Gastroesophageal sphincter (tissue), 3 donors: Measurements from ENCODE around the gene TXNRD3.

Experiments
- POLR2A ChIP-seq, 2 donors: fragments of 450-650 bp; IDR thresholded peaks; one replicate each; pipeline ENCODE4 v1.6.1; 2017; ENCODE audit warnings: antibody characterized with exemption in 2 of 2, mild to moderate bottlenecking in 2 of 2, moderate library complexity in 1 of 2
- TF ChIP-seq, protein P1 (sequence below), 4 experiments: fragments of 200-600 bp in 2 of 4; fragments of 450-650 bp in 2 of 4; sonication (generic) in 1 of 4; IDR thresholded peaks; one replicate each; pipeline ENCODE4 v1.5.1; 2017 to 2019; ENCODE audit warnings: antibody characterized with exemption in 4 of 4, mild to moderate bottlenecking in 2 of 4, moderate library complexity in 2 of 4

DNA sequence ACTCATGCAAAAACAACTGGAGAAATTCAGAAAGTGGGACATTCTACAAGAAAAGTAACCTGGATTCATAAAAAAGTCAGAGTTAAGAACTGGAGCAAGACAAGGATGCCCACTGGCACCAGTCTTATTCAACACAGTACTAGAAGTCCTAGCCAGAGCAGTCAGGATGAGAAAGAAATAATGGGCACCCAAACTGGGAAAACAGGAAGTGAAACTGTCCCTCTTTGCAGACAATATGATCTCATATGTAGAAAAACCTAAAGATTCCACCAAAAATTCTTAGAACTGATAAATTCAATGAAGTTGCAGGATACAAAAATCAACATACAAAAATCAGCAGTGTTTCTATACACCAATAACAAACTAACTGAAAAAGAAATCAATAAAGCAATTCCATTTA lies 37.4 kb downstream of the TXNRD3 start:
- TF ChIP-seq, protein P1, sequence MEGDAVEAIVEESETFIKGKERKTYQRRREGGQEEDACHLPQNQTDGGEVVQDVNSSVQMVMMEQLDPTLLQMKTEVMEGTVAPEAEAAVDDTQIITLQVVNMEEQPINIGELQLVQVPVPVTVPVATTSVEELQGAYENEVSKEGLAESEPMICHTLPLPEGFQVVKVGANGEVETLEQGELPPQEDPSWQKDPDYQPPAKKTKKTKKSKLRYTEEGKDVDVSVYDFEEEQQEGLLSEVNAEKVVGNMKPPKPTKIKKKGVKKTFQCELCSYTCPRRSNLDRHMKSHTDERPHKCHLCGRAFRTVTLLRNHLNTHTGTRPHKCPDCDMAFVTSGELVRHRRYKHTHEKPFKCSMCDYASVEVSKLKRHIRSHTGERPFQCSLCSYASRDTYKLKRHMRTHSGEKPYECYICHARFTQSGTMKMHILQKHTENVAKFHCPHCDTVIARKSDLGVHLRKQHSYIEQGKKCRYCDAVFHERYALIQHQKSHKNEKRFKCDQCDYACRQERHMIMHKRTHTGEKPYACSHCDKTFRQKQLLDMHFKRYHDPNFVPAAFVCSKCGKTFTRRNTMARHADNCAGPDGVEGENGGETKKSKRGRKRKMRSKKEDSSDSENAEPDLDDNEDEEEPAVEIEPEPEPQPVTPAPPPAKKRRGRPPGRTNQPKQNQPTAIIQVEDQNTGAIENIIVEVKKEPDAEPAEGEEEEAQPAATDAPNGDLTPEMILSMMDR (IDR thresholded peaks at IDR 0.05), result no peak
- TF ChIP-seq POLR2A (IDR thresholded peaks at IDR 0.05), result no peak
